ENCODE measurements around the gene NELL1. TPM values are rescaled to one million over a fixed set of nuclear protein-coding genes. Genes with fewer than 3 reads are reported as not detected.

The NELL1 gene
- total RNA-seq, 4 donors from 2014 or later = 0.27 TPM; not detected in 3

- Histone ChIP-seq H3K27ac (no peak overlapping the region), H3K4me1 (no peaks in the 10 kb centered on the region), H3K27me3 (no peaks in the 10 kb centered on the region), H3K36me3 (no peaks in the 10 kb centered on the region), H3K4me3 (no peak overlapping the region), H3K9me3 (no peaks in the 10 kb centered on the region)
- intact Hi-C loops (cut with DNase I; ENCODE audit: low total_unique reads) = no loop called here
- in situ Hi-C loops (cut with MboI; ENCODE audit: low pct_ligation_motif_present in 1 of 4, low pct_unique_long_range_greater_than_20kb in 1 of 4, low sequenced_read_pairs in 3 of 4) = loop anchor here in 1 of 4 donors (25.0 kb wide), 1 partner anchor 860 kb away; no protein-coding TSS in a partner anchor
- 75 to 77% methylated on average over 11 to 13 of the region's 13 CpGs for WGBS, 2 donors (ENCODE audit: low coverage in 1 of 2)
- TF ChIP-seq EP300 (IDR thresholded peaks at IDR 0.05; ENCODE audit: low read depth) = no peak
- TF ChIP-seq CTCF (IDR thresholded peaks at IDR 0.05) = no peak
- no peak for TF ChIP-seq POLR2AphosphoS5 (IDR thresholded peaks at IDR 0.05)
- TF ChIP-seq POLR2A (IDR thresholded peaks at IDR 0.05) = no peak
- no peak for DNase-seq
Measured at GRCh38 chr11:20652150-20652806, 17.1 kb upstream of the NELL1 start.

- Histone ChIP-seq H3K27ac (no peak overlapping the region), H3K9me3 (no peaks in the 10 kb centered on the region), H3K27me3 (no peaks in the 10 kb centered on the region), H3K36me3 (no peaks in the 10 kb centered on the region), H3K4me3 (no peak overlapping the region), H3K4me1 (no peaks in the 10 kb centered on the region)
- TF ChIP-seq CTCF (IDR thresholded peaks at IDR 0.05) (no peak), POLR2AphosphoS5 (IDR thresholded peaks at IDR 0.05) (no peak), EP300 (IDR thresholded peaks at IDR 0.05; ENCODE audit: low read depth) (no peak), POLR2A (IDR thresholded peaks at IDR 0.05) (no peak)
- DNase-seq = no peak
- in situ Hi-C loops (cut with MboI; ENCODE audit: low pct_ligation_motif_present in 1 of 4, low pct_unique_long_range_greater_than_20kb in 1 of 4, low sequenced_read_pairs in 3 of 4) = loop anchor here in 1 of 4 donors (25.0 kb wide), 1 partner anchor 858 kb away; no protein-coding TSS in a partner anchor
- WGBS, 2 donors (ENCODE audit: low coverage in 1 of 2) = 49 to 69% methylated on average over 3 of the region's 3 CpGs
- intact Hi-C loops (cut with DNase I; ENCODE audit: low total_unique reads) = no loop called here
Measured at GRCh38 chr11:20654038-20654437, 15.3 kb upstream of the NELL1 start.

- in situ Hi-C loops (cut with MboI; ENCODE audit: low pct_ligation_motif_present in 1 of 4, low pct_unique_long_range_greater_than_20kb in 1 of 4, low sequenced_read_pairs in 3 of 4) (loop anchor here in 1 of 4 donors (25.0 kb wide), 1 partner anchor 855 kb away; no protein-coding TSS in a partner anchor), intact Hi-C loops (cut with DNase I; ENCODE audit: low total_unique reads) (no loop called here)
- WGBS, 2 donors (ENCODE audit: low coverage in 1 of 2) = 63 to 88% methylated on average over 1 to 4 of the region's 4 CpGs
- H3K9me3 ChIP-seq = no peaks in the 10 kb centered on the region
- H3K4me1 ChIP-seq = no peaks in the 10 kb centered on the region
- H3K27me3 ChIP-seq = no peaks in the 10 kb centered on the region
- H3K27ac ChIP-seq = no peak overlapping the region
- no peak overlapping the region for H3K4me3 ChIP-seq
- no peak for TF ChIP-seq POLR2A (IDR thresholded peaks at IDR 0.05)
- no peak for TF ChIP-seq CTCF (IDR thresholded peaks at IDR 0.05)
- no peak for TF ChIP-seq EP300 (IDR thresholded peaks at IDR 0.05; ENCODE audit: low read depth)
- no peak for TF ChIP-seq POLR2AphosphoS5 (IDR thresholded peaks at IDR 0.05)
- no peak for DNase-seq
- no peaks in the 10 kb centered on the region for H3K36me3 ChIP-seq
Measured at GRCh38 chr11:20656901-20657300, 12.5 kb upstream of the NELL1 start.

- DNase-seq = no peak
- no peaks in the 10 kb centered on the region for H3K4me1 ChIP-seq
- H3K27me3 ChIP-seq = no peaks in the 10 kb centered on the region
- no peaks in the 10 kb centered on the region for H3K9me3 ChIP-seq
- no peak overlapping the region for H3K27ac ChIP-seq
- H3K36me3 ChIP-seq = no peaks in the 10 kb centered on the region
- no peak overlapping the region for H3K4me3 ChIP-seq
- 38% methylated on average over 1 of the region's 1 CpG; no CpG with 5 or more reads in 1 of the 2 donors for WGBS, 2 donors (ENCODE audit: low coverage in 1 of 2)
- in situ Hi-C loops (cut with MboI; ENCODE audit: low pct_ligation_motif_present in 1 of 4, low pct_unique_long_range_greater_than_20kb in 1 of 4, low sequenced_read_pairs in 3 of 4) (loop anchor here in 1 of 4 donors (25.0 kb wide), 1 partner anchor 854 kb away; no protein-coding TSS in a partner anchor), intact Hi-C loops (cut with DNase I; ENCODE audit: low total_unique reads) (no loop called here)
- TF ChIP-seq CTCF (IDR thresholded peaks at IDR 0.05) = no peak
- TF ChIP-seq POLR2AphosphoS5 (IDR thresholded peaks at IDR 0.05) = no peak
- TF ChIP-seq POLR2A (IDR thresholded peaks at IDR 0.05) = no peak
- no peak for TF ChIP-seq EP300 (IDR thresholded peaks at IDR 0.05; ENCODE audit: low read depth)
Measured at GRCh38 chr11:20658135-20658534, 11.3 kb upstream of the NELL1 start.

Data from transverse colon (tissue), 4 donors.